WTC11 (cell line): Measurements from ENCODE around the gene C3orf18. TPM values are rescaled to one million over a fixed set of nuclear protein-coding genes. Genes with fewer than 3 reads are reported as not detected.
A peak's percentile ranks its signal among the peaks of the same experiment; 100 is the strongest.

ENCODE experiments used
- ATAC-seq: fragments of 200-7000 bp; cut with Tn5 transposase; 2 replicates; pipeline ENCODE4 v1.10.0; 2021; ENCODE audit warnings: mild to moderate bottlenecking, moderate library complexity
- CTCF ChIA-PET: fragments of 300-600 bp; sonication (Branson Sonifier 250); formaldehyde crosslinking; loops from one replicate; lab custom pipeline; 2021; ENCODE audit warnings: antibody characterized with exemption; lab: Charles Lee
- POLR2A ChIA-PET: fragments of 350-600 bp; sonication (Branson Sonifier 250); formaldehyde crosslinking; loops from one replicate; lab custom pipeline; 2021; ENCODE audit warnings: antibody characterized with exemption; lab: Charles Lee
- DNase-seq: peaks from one replicate; pipeline ENCODE4 v3.0.0; 2021; ENCODE audit warnings: low spot score
- H3K27ac Mint-ChIP-seq: 2 replicates; pipeline ENCODE4 v1.8.0; 2021; ENCODE audit warnings: mixed read lengths
- H3K27me3 Mint-ChIP-seq: 2 replicates; pipeline ENCODE4 v1.8.0; 2021; ENCODE audit warnings: low read depth, mild to moderate bottlenecking, moderate library complexity, mixed read lengths
- H3K36me3 Mint-ChIP-seq: 2 replicates; pipeline ENCODE4 v1.8.0; 2021; ENCODE audit warnings: mixed read lengths
- H3K4me1 Mint-ChIP-seq: 2 replicates; pipeline ENCODE4 v1.8.0; 2022; ENCODE audit warnings: mixed read lengths
- H3K4me3 Mint-ChIP-seq: 2 replicates; pipeline ENCODE4 v1.8.0; 2021; ENCODE audit warnings: mild to moderate bottlenecking, moderate library complexity, mixed read lengths
- H3K9me3 Mint-ChIP-seq: 2 replicates; pipeline ENCODE4 v1.8.0; 2021; ENCODE audit warnings: mixed read lengths
- CTCF ChIP-seq: fragments of 200-600 bp; IDR thresholded peaks from 2 replicates; pipeline ENCODE4 v1.8.0; 2022; ENCODE audit warnings: antibody characterized with exemption
- HMGXB4 ChIP-seq: sonication (generic); formaldehyde crosslinking; IDR thresholded peaks from 2 replicates; pipeline ENCODE4 v1.8.1; 2023; ENCODE audit warnings: mild to moderate bottlenecking, moderate library complexity, missing genetic modification reagents
- NFE2L1 ChIP-seq: sonication (generic); formaldehyde crosslinking; IDR thresholded peaks from 2 replicates; pipeline ENCODE4 v1.8.1; 2023; ENCODE audit warnings: missing genetic modification reagents
- RORB ChIP-seq: fragments of 250-450 bp; sonication (Bioruptor Pico); IDR thresholded peaks from 2 replicates; pipeline ENCODE4 v1.9.0; 2021; ENCODE audit warnings: mild to moderate bottlenecking
- SMAD3 ChIP-seq: sonication (generic); formaldehyde crosslinking; IDR thresholded peaks from 2 replicates; pipeline ENCODE4 v1.8.0; 2022; ENCODE audit warnings: missing genetic modification reagents, mild to moderate bottlenecking, borderline replicate concordance
- ZBTB43 ChIP-seq: sonication (generic); formaldehyde crosslinking; IDR thresholded peaks from 2 replicates; pipeline ENCODE4 v1.8.1; 2023; ENCODE audit warnings: mild to moderate bottlenecking, missing genetic modification reagents
- ZNF263 ChIP-seq: sonication (generic); formaldehyde crosslinking; IDR thresholded peaks from 2 replicates; pipeline ENCODE4 v1.8.1; 2022; ENCODE audit warnings: low read depth, mild to moderate bottlenecking, moderate library complexity, missing genetic modification reagents
- ZNF281 ChIP-seq: sonication (generic); formaldehyde crosslinking; IDR thresholded peaks from 2 replicates; pipeline ENCODE4 v1.8.0; 2023; ENCODE audit warnings: mild to moderate bottlenecking, missing genetic modification reagents
- ZNF423 ChIP-seq: fragments of 250-450 bp; sonication (Bioruptor Pico); IDR thresholded peaks from 2 replicates; pipeline ENCODE4 v2.1.2; 2022; ENCODE audit warnings: mild to moderate bottlenecking, moderate library complexity
- total RNA-seq: library from RNA; stranded (reverse); gene quantifications from 3 replicates; pipeline ENCODE4 v1.2.3, GENCODE V29; 2021
- TF ChIP-seq, protein P1 (sequence below): sonication (generic); formaldehyde crosslinking; IDR thresholded peaks from 2 replicates; pipeline ENCODE4 v1.8.1; 2023; ENCODE audit warnings: mild to moderate bottlenecking, missing genetic modification reagents

C3orf18 gene
- total RNA-seq, 1 experiment from 2014 or later, result 12.1 TPM

GRCh38 chr3:50521572-50521971 lies 46.0 kb downstream of the C3orf18 start (continued):
- no peak for TF ChIP-seq CTCF

GRCh38 chr3:50520849-50521248 lies 46.7 kb downstream of the C3orf18 start:
- DNase-seq (no peak), ATAC-seq (no peak; the same call in 1 of the 2 replicates)
- no peaks in the 10 kb centered on the region for H3K36me3 Mint-ChIP-seq
- peaks cover 79% of the 10 kb centered on the region for H3K4me1 Mint-ChIP-seq
- no peak for TF ChIP-seq NFE2L1 (CRISPR knock-in tag)
- no peak for TF ChIP-seq ZBTB43 (CRISPR knock-in tag)
- TF ChIP-seq ZNF281, result no peak
- no peak for TF ChIP-seq ZNF263
- TF ChIP-seq SMAD3, result no peak
- CTCF ChIA-PET, result interaction anchor here (1.3 to 2.0 kb wide), 2 partner anchors 21 to 155 kb away, joined by 3 to 15 read pairs; no protein-coding TSS in a partner anchor
- H3K27me3 Mint-ChIP-seq, result peaks cover 12% of the 10 kb centered on the region
- POLR2A ChIA-PET, result interaction anchor here (0.6 kb wide), 1 partner anchor 174 kb away, joined by 4 read pairs; no protein-coding TSS in a partner anchor
- no peaks in the 10 kb centered on the region for H3K9me3 Mint-ChIP-seq
- peak overlapping the region; percentile 7; the same call in 1 of the 2 replicates for H3K27ac Mint-ChIP-seq
- H3K4me3 Mint-ChIP-seq, result no peak overlapping the region

GRCh38 chr3:50519471-50520089 lies 48.0 kb downstream of the C3orf18 start:
- Mint-ChIP-seq H3K36me3 (no peaks in the 10 kb centered on the region), H3K4me3 (no peak overlapping the region), H3K27ac (peak overlapping the region; percentile 57; the same call in 1 of the 2 replicates), H3K9me3 (no peaks in the 10 kb centered on the region), H3K4me1 (peaks cover 85% of the 10 kb centered on the region), H3K27me3 (peaks cover 12% of the 10 kb centered on the region)
- TF ChIP-seq HMGXB4 (CRISPR knock-in tag), result 0 out of 2 replicates have a peak, but pooled peaks have one; percentile 31
- peak; percentile 93 for TF ChIP-seq CTCF
- TF ChIP-seq RORB, result no peak
- no peak for TF ChIP-seq ZNF423 (CRISPR knock-in tag)
- TF ChIP-seq, protein P1, sequence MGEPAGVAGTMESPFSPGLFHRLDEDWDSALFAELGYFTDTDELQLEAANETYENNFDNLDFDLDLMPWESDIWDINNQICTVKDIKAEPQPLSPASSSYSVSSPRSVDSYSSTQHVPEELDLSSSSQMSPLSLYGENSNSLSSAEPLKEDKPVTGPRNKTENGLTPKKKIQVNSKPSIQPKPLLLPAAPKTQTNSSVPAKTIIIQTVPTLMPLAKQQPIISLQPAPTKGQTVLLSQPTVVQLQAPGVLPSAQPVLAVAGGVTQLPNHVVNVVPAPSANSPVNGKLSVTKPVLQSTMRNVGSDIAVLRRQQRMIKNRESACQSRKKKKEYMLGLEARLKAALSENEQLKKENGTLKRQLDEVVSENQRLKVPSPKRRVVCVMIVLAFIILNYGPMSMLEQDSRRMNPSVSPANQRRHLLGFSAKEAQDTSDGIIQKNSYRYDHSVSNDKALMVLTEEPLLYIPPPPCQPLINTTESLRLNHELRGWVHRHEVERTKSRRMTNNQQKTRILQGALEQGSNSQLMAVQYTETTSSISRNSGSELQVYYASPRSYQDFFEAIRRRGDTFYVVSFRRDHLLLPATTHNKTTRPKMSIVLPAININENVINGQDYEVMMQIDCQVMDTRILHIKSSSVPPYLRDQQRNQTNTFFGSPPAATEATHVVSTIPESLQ (CRISPR knock-in tag), result no peak
- no peak for TF ChIP-seq SMAD3
- ChIA-PET CTCF (interaction anchor here (0.8 to 1.7 kb wide), 5 partner anchors 14 to 32 kb away, joined by 3 to 5 read pairs (median 3); no protein-coding TSS in a partner anchor), POLR2A (no interaction called here)
- peak; percentile 59 for ATAC-seq
- peak; percentile 93 for DNase-seq
